Osteocyte (in vitro differentiated cells): ENCODE measurements around the gene KRTAP10-6. TPM values are rescaled to one million over a fixed set of nuclear protein-coding genes. Genes with fewer than 3 reads are reported as not detected.
"Not testable (repeated sequence)": the region's sequence is repeated elsewhere in the genome, so short reads cannot be mapped to it uniquely, and the experiment has no call there.

Source experiments
- DNase-seq: peaks from one replicate; pipeline ENCODE4 v3.0.0; 2021; ENCODE audit warnings: mixed read lengths; ENCODE audit not compliant: unreplicated experiment; ENCODE audit errors: extremely low spot score
- H3K27ac Mint-ChIP-seq: one replicate; pipeline ENCODE4 v1.8.0; 2021; ENCODE audit warnings: mild to moderate bottlenecking, mixed read lengths; ENCODE audit not compliant: unreplicated experiment
- H3K27me3 Mint-ChIP-seq: one replicate; pipeline ENCODE4 v1.8.0; 2021; ENCODE audit warnings: mixed read lengths; ENCODE audit not compliant: unreplicated experiment
- H3K36me3 Mint-ChIP-seq: one replicate; pipeline ENCODE4 v1.8.0; 2021; ENCODE audit warnings: mixed read lengths; ENCODE audit not compliant: unreplicated experiment
- H3K4me1 Mint-ChIP-seq: one replicate; pipeline ENCODE4 v1.8.0; 2021; ENCODE audit warnings: mixed read lengths; ENCODE audit not compliant: unreplicated experiment
- H3K4me3 Mint-ChIP-seq: one replicate; pipeline ENCODE4 v1.8.0; 2021; ENCODE audit warnings: mild to moderate bottlenecking, moderate library complexity, mixed read lengths; ENCODE audit not compliant: unreplicated experiment
- H3K9me3 Mint-ChIP-seq: one replicate; pipeline ENCODE4 v1.8.0; 2021; ENCODE audit warnings: mixed read lengths; ENCODE audit not compliant: unreplicated experiment
- CTCF ChIP-seq: fragments of 200-600 bp; sonication (generic); IDR thresholded peaks from 2 replicates; pipeline ENCODE4 v1.5.0; 2021; ENCODE audit warnings: antibody characterized with exemption, mild to moderate bottlenecking, moderate library complexity
- total RNA-seq: library from RNA; stranded (reverse); gene quantifications from 2 replicates; pipeline ENCODE4 v1.2.1, GENCODE V29; 2021

The KRTAP10-6 gene
- total RNA-seq, 1 donor from 2014 or later, result not detected

- H3K4me1 Mint-ChIP-seq, result peaks cover 3% of the 10 kb centered on the region
- peak; percentile 79 for DNase-seq
- H3K27me3 Mint-ChIP-seq, result peaks cover 33% of the 10 kb centered on the region
- no peaks in the 10 kb centered on the region for H3K36me3 Mint-ChIP-seq
- H3K27ac Mint-ChIP-seq, result no peak overlapping the region
- no peak for TF ChIP-seq CTCF
- peaks cover 11% of the 10 kb centered on the region for H3K9me3 Mint-ChIP-seq
- H3K4me3 Mint-ChIP-seq, result no peak overlapping the region
Observed at GRCh38 chr21:44583089-44583799, 9.1 kb downstream of the KRTAP10-6 start.

DNA sequence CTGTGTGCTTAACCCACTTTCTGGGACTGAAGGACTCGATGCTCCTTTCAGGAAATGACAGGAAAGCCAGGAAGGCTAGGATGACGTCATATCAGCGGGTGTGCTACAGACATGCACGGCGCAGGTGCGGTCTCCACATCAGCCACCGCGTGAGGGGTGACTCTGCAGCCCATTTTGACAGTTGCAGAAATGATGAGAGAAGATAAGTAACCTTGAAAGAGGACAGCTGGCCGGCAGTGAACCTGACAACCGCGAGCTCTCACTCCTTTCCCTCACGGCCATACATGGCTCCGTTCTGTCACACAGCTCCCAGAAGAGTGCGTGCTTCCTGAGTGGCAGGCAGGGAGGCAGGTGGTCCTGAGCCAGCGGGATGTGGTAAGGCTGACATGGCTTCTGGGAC is 10.2 kb downstream of the KRTAP10-6 start:
- H3K27ac Mint-ChIP-seq, result no peak overlapping the region
- peak; percentile 67 for DNase-seq
- TF ChIP-seq CTCF, result no peak

GRCh38 chr21:44581158-44581557 is 11.1 kb downstream of the KRTAP10-6 start:
- Mint-ChIP-seq H3K4me1 (peaks cover 3% of the 10 kb centered on the region), H3K36me3 (no peaks in the 10 kb centered on the region), H3K4me3 (no peak overlapping the region), H3K27me3 (peaks cover 25% of the 10 kb centered on the region), H3K9me3 (peaks cover 26% of the 10 kb centered on the region), H3K27ac (no peak overlapping the region)
- DNase-seq, result no peak
- TF ChIP-seq CTCF, result no peak

More for the DNA sequence above, 10.2 kb downstream of the KRTAP10-6 start:
- no peak overlapping the region for H3K4me3 Mint-ChIP-seq
- H3K4me1 Mint-ChIP-seq, result peaks cover 3% of the 10 kb centered on the region
- H3K9me3 Mint-ChIP-seq, result peaks cover 20% of the 10 kb centered on the region
- no peaks in the 10 kb centered on the region for H3K36me3 Mint-ChIP-seq
- peaks cover 26% of the 10 kb centered on the region for H3K27me3 Mint-ChIP-seq

DNA sequence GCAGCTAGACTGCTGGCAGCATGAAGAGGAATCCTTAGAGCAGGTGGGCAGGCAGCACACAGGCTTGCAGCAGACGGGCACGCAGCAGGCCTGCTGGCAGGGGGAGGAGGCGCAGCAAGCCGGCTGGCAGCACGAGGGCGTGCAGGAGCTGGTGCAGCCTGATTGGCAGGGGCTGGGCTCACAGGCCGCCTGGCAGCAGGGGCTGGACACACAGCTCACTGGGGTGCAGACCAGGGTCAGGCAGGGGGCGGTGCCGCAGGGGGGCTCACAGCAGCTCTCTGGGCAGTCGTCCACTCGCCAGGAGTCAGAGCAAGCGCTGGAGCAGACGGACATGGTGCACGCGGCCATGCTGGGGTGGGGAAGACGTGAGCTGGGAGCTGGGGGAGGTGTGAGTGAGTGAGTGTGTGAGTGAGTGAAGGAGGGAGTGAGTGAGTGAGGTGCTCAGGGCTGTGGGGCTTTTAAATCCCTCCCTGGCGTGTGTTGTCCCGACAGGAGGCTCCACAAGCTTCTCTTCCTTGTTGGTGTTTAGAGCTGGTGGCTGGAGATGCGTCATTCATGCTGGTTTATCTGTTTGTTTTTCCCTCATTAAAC is 12.0 kb downstream of the KRTAP10-6 start, which contains the start of gene KRTAP10-5:
Gene KRTAP10-5 (minus strand): TSS at position 374 of the 591 bp plus-strand sequence. CDS start 26 bp downstream, at position 348.
- not testable (repeated sequence) for H3K36me3 Mint-ChIP-seq, H3K27ac Mint-ChIP-seq, H3K4me1 Mint-ChIP-seq, H3K4me3 Mint-ChIP-seq
- Mint-ChIP-seq H3K27me3 (peaks cover 21% of the 10 kb centered on the region), H3K9me3 (peaks cover 26% of the 10 kb centered on the region)
- DNase-seq, result peak; percentile 80

- TF ChIP-seq CTCF, result no peak
- Mint-ChIP-seq H3K27ac (no peak overlapping the region), H3K4me1 (peaks cover 3% of the 10 kb centered on the region), H3K9me3 (peaks cover 26% of the 10 kb centered on the region), H3K27me3 (peaks cover 16% of the 10 kb centered on the region), H3K36me3 (no peaks in the 10 kb centered on the region), H3K4me3 (no peak overlapping the region)
- DNase-seq, result peak; percentile 40
Observed at GRCh38 chr21:44579833-44580144, 12.5 kb downstream of the KRTAP10-6 start.
